Hematopoietic multipotent progenitor cell treated with erythropoietin and hydrocortisone succinate and interleukin-3 and kit ligand, for 8 days (in vitro differentiated cells): ENCODE results near the gene SUMO2.
A peak's percentile ranks its signal among the peaks of the same experiment; 100 is the strongest.
"Not testable (repeated sequence)": the region's sequence is repeated elsewhere in the genome, so short reads cannot be mapped to it uniquely, and the experiment has no call there.

ENCODE experiments used
- DNase-seq: peaks from one replicate; pipeline ENCODE4 v3.0.0-alpha.2; 2015

Gene SUMO2

GRCh38 chr17:75138519-75138918, 44.2 kb downstream of the SUMO2 start:
- no peak for DNase-seq

GRCh38 chr17:75137762-75138161, 45.0 kb downstream of the SUMO2 start:
- not testable (repeated sequence) for DNase-seq

DNA sequence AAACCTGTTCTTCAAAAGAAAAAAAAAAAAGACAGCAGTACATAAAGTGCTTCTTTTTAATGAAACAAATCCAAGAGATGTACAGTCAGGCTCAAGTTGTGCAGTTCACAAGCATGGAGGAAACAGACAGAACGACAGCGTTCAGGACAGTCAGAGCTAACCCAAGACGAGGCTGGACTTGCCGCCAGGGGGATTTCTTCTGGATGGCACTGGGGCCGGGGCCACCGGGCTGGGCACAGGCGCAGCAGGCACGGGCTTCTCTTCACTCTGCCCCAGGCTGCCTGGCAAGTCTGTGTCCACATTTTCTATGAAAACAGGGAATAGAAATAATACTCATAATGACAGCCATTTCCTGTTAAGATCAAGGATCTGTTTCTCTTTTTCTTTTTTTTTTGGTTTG, 46.8 kb downstream of the SUMO2 start:
- no peak for DNase-seq

- no peak for DNase-seq
Observed at GRCh38 chr17:75135452-75135851, 47.3 kb downstream of the SUMO2 start.

DNA sequence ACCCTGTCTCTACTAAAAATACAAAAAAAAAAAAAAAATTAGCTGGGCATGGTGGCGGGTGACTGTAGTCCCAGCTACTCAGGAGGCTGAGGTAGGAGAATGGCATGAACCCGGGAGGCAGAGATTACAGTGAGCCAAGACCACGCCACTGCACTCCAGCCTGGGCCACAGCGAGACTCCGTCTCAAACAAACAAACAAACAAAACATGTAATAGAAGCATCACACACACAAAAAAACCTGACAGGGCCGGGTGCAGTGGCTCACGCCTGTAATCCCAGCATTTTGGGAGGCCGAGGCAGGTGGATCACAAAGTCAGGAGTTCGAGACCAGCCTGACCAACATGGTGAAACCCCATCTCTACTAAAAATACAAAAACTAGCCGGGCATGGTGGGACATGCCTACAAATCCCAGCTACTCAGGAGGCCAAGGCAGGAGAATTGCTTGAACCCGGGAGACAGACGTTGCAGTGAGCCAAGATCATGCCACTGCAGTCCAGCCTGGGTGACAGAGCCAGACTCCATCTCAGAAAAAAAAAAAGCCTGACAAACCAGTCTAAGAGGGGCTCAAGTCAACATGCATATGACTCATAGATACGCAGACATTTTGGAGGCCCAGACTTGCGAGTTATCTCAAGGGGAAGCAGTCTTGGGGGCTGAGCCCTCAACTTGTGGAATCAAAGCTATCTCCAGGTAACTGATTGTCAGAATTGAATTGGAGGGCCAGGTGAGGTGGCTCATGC, 49.0 kb downstream of the SUMO2 start:
- DNase-seq, result not testable (repeated sequence)

DNA sequence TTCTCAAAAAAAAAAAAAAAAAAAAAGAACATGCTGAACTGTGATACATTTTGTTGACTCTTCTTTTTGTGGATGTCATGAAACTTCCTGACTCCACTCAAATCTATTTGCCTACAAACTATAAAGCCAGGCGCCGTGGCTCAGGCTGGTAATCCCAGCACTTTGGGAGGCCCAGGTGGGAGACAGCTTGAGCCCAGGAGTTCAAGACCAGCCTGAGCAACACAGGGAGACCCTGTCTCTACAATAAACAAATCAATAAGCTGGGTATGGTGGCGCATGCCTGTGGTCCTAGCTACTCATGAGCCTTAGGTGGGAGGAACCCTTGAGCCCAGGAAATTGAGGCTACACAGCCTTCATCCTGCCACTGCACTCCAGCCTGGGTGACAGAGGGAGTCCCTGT, 49.8 kb downstream of the SUMO2 start:
- no peak for DNase-seq

DNA sequence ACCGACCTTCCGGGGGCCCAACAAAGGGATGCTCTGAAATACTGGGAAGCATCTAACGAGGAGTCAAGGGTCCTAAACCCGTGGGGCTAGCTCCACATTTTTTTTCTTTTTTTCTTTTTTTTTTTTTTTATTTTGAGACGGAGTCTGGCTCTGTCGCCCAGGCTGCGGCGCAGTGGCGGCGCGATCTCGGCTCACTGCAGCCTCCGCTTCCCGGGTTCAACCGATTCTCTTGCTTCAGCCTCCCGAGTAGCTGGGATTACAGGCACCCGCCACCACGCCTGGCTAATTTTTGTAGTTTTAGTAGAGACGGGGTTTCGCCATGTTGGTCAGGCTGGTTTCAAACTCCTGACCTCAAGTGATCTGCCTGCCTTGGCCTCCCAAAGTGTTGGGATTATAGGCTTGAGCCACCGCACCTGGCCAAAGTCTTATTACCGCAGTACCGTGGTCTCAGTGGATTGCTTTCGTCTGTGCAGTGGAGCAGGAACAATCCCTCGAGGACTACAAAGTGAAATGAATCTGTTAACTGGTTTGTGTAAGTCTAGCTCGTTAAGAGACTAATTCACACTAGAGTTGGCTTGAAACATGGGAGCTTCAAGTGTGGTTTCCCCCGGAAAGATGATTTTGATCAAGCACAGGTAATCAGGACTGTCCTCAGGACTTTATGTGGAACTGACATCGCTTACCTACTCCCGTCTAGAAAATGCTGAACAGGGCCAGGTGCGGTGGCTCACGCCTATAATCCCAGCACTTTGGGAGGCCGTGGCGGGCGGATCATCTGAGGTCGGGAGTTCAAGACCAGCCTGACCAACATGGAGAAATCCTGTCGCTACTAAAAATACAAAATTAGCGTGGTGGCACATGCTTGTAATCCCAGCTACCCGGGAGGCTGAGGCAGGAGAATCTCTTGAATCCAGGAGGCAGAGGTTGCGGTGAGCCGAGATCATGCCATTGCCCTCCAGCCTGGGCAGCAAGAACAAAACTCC, 50.5 kb downstream of the SUMO2 start:
- not testable (repeated sequence) for DNase-seq

GRCh38 chr17:75131278-75132017, 51.3 kb downstream of the SUMO2 start, which contains the start of gene NT5C:
NT5C (minus strand) TSS chr17:75131742; CDS start chr17:75131707, 35 bp downstream.
- DNase-seq, result peak; percentile 84

DNA sequence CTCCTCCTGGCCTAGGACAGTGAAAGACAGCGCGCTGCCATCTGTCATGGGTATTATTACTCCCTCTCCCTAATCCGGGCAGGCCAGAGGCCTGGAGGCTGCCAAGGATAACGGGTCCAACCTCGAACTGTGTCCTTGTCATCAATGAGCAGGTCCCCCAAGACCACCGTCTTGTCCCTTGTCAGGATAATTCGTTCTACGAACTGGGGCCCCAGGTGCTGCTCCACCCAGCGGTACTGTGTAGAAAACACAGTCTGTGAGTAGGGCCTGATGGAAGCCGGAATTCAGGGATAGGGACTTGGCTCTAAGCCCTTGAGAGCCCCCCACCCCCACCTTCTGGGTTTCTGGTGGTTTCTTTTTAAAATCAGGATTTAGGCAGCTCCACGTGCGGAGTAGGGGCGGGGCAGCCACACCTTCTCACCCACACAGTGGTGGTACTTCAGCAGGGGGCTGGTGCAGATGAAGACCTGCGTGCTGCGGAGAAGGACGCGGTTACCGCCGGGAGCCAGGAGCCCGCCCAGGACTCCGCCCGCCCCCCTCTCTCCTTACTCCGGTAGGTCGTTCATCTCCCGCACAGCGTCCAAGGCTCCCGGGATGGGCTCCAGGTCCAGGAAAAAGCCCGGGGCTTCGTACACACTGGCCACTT, 52.0 kb downstream of the SUMO2 start:
- DNase-seq, result peak; percentile 78

DNA sequence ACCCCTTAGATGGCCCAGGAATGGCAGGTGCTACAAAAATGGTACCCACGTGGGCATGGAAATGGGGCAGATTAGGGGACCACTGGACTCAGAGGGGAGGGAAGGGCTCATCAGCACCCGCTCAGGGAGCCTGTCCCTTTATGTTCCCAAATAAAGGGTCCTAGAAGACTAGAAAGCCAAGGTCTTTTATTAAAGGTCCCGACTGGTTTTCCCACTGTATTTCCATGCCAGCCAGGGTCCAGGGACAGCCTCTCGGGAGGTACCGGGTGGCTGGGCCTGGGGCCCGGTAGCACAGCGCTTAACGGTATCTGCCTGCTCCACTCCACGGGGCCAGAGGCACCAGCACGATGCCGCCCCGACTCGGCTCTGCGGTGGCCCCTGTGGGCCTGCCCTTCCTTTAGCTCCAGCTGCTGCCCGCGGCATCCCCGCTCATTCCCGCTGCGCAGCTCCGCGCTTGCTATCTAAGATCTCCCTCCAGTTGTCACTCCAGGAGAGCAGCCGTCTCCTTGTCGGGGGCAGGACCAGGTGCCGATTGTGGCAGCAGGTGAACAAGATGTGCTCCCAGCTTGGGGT, 52.6 kb downstream of the SUMO2 start:
- DNase-seq, result no peak

- DNase-seq, result no peak
Observed at GRCh38 chr17:75129576-75129975, 53.2 kb downstream of the SUMO2 start.

DNA sequence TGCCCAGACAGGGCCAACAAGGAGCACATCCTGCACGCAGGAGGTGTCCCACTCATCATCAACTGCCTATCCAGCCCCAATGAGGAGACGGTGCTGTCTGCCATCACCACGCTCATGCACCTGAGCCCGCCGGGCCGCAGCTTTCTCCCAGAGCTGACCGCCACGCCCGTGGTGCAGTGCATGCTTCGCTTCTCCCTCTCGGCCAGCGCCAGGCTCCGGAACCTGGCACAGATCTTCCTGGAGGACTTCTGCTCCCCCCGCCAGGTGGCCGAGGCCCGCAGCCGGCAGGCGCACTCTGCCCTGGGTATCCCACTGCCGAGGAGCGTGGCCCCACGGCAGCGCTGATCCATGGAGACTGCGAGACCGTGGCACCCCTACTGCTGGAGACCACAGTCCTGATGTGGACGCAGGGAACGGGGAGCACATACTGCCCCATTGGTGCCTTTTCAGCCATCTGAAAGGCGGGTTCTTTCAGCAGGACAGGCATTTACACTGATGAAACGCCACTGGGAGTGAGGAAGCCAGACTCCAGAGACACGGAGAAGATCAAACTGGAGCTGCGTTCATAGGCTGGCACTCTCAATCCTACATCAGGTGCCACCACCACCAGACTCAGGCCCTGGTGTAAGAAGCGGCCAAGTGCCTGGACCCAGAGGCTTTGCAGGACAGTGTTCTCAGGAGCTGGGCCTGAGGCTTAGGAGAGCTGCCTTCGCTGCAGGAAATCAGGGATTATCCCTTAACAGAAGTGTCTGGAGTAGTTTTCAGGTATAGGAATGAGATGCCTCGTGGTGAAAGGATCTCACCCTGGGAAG, 53.9 kb downstream of the SUMO2 start:
- DNase-seq, result no peak

DNA sequence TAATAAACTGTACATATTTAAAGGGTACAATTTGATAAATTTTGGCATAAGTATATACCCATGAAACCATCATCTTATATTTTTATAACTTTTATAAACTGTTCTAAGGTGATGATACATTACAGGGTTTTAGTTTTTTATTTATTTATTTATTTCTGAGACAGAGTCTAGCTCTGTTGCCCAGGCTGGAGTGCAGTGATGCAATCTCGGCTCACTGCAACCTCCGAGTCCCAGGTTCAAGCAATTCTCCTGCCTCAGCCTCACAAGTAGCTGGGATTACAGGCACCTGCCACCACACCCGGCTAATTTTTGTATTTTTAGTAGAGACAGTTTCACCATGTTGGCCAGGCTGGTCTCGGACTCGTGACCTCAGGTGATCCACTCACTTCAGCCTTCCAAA, 54.8 kb downstream of the SUMO2 start:
- DNase-seq, result not testable (repeated sequence)

DNA sequence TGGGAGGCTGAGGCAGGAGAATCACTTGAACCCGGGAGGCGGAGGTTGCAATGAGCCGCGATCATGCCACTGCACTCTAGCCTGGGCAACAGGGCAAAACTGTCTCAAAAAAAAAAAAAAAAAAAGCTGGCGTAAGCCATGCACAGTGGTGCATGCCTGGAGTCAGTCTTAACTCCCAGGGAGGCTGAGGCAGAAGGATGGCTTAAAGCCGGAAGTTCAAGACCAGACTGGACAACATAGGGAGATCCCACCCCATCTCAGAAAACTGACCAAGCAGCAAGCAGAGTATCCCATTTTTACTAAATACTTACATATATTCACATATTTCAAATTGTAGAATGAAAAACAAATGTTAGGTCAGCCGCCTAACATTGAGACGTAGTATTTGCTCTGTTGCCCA, 55.8 kb downstream of the SUMO2 start:
- no peak for DNase-seq

GRCh38 chr17:75125984-75126383, 56.8 kb downstream of the SUMO2 start:
- DNase-seq, result no peak

DNA sequence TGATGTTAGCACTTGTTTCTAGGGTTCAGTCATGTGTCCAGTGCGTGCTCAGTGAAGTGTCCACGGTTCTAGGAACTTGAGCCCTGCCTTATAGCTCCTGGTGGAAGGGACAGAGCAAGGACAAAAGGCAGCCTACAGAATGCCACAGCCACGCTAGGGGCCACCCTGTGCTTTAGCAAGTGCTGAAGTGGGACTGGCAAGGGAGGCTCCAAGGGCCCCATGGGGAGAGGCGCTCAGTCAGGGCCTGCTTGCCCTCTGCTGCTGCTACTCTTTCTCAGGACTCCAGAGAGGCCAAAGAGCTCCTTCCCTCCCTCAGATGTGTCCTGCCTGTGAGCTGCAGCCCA, 58.0 kb downstream of the SUMO2 start:
- DNase-seq, result no peak

GRCh38 chr17:75124041-75124818, 58.5 kb downstream of the SUMO2 start:
- DNase-seq, result peak; percentile 99

DNA sequence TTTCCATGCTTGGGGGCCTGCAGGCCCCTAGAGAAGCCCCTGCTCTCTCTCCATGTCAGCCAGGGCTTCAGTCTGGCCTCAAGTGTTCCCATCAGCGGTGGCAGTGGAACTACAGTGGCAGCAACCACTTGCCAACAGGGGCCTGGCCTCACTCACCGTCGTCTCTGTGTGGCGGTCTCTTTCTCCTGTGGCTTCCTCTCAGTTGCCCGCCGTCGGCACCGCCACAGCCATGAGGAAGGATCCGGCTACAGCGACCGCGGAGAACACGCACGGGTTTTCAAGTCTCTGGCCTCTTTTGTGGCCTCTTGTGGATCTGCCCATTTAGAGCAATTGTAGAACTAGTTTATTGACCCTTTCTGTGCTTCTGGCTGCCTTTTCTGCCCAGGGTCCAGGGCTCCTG, 64.5 kb downstream of the SUMO2 start:
- DNase-seq, result no peak

DNA sequence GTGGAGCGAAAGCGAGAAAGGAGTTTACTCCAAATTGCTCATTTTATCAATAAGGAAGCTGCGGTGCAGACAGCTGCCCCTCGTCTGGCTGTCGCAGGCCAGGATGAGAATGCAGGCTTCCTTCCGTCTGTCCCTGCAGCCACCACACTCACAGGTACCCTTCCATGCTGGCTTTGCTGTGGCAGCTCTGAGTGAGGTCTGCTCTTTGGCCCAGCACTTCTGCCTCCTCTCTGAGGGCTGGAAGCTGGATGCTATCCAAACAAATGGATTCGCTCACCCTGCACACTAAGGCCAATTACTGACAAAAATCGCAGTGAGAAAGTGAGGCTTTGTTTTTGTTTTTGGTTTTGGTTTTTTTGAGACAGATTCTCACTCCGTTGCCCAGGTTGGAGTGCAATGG, 66.0 kb downstream of the SUMO2 start:
- no peak for DNase-seq
